Stimulated activated CD4-positive, alpha-beta T cell treated with anti-CD3 and anti-CD28 coated beads, TNF-alpha, amount 100 ng/mL, for 4 hours (primary cell): Measurements from ENCODE around the gene CD244.
"Not testable (repeated sequence)": the region's sequence is repeated elsewhere in the genome, so short reads cannot be mapped to it uniquely, and the experiment has no call there.

Source experiments
- DNase-seq, 3 experiments: peaks; one replicate each; pipeline ENCODE4 v3.0.0-alpha.2; 2020; ENCODE audit warnings: low read depth in 3 of 3

Gene CD244

DNA sequence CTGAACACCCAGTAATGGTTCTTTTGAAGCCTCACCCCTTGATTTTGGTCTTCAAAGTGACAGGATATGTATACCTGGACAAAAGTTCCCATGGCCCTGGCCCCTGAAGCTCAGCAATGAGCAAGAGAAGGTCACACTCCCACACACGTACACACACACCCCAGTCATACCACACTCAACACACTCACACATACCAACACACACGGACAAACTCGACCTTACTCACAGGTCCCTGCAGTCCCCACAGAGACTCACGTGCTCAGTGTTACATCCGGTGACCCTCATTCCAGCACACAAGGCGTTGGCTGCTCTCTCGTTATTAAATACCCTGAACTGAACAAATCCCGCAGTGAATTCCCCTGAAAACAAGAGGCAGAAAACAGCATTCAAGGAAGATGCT, 16.4 kb upstream of the CD244 start:
- no peak for DNase-seq

DNA sequence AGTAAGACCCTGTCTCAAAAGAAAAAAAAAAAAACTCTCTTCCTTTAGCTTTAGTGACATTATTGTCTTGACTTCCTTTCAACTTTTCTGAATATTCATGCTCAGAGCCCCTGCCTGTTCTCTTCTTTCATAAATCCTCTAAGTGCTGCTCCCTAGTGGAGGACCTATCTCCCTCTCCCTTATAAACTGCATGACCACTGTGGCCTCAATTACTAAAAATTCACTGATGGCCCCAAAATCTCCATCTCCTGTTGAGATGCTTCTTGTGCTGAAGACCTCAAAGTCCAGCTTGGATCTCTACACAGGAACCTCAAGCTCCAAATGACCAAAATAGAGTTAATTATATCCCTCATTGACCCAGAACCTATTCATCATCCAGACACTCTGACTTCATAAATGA, 14.5 kb upstream of the CD244 start:
- no peak for DNase-seq

DNA sequence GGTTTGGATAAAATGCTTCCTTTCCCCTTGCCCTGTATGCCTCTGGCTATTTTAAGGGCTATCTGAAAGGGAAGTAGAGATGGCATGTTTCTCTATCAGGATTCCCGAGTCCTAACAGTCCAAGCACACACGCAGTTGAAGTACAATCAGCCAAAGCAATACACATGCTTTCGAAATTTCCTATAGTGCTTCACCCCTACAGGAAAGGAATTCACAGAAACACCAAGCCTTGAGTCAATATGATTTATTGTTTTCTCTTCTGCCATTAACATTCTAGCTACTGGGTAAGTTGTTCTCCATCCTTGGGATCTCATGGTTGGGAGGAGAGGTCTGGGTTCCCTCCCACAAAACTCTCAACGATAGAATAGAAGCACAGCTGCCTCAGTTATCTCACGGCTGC, 13.6 kb upstream of the CD244 start:
- no peak for DNase-seq

DNA sequence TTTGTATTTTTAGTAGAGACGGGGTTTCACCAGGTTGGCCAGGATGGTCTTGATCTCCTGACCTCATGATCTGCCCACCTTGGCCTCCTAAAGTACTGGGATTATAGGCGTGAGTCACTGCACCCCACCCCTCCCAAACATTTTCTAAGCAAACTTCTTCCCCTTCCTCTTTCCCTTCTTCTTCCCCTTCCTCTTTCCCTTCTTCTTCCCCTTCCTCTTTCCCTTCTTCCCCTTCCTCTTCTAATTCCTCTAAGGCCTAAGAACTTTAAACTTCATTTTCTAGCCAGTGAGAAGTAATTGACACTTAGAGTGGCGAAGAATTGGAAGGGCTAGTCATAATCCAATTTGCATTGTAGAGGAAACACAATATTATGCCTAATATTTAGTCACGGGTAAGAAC, 12.9 kb upstream of the CD244 start:
- not testable (repeated sequence) for DNase-seq

DNA sequence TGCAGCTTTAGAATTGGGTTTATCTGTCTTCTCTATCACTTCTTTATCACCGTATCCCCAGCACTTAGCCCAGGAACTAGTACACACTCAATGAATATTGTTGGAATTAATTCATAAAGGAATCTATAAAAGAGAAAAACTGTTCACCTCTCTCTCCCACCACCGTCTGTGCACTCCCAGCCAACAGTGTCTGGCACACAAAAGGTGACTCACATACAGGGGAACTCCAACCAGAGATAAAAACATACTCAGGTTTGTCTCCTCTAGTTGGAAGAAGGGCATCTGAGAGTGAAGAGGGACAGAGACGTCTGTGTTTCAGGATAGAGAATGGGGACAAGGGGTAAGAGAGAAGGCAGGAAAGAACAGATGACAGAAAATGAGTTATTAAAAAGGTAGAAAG, 12.2 kb upstream of the CD244 start:
- DNase-seq = no peak

DNA sequence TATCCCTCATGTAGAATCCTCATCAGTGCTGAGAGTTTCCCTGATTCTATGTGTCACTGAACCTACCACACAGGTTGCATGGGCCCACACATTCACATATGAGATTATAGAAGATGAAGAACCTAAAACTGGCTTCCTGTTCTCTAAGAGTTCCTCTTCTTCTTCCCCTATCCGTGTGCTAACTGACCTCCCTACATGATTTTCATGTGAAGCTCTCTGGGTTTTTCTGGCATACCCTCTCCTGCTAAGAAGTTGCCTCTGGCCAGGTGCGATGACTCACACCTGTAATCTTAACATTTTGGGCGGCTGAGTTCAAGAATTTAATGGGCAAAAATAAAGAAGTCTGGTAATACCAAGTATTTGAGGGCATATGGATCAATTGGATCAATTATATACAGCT, 5.5 kb upstream of the CD244 start:
- no peak for DNase-seq

DNA sequence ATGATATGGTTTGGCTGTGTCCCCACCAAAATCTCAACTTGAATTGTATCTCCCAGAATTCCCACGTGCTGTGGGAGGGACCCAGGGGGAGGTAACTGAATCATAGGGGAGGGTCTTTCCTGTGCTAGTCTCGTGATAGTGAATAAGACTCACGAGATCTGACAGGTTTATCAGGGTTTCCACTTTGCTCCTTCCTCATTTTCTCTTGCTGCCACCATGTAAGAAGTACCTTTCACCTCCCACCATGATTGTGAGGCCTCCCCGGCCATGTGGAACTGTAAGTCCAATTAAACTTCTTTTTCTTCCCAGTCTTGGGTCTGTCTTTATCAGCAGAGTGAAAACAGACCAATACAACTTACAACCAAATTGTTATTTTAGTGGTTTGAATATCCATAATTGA, 5.0 kb upstream of the CD244 start:
- DNase-seq = not testable (repeated sequence)

DNA sequence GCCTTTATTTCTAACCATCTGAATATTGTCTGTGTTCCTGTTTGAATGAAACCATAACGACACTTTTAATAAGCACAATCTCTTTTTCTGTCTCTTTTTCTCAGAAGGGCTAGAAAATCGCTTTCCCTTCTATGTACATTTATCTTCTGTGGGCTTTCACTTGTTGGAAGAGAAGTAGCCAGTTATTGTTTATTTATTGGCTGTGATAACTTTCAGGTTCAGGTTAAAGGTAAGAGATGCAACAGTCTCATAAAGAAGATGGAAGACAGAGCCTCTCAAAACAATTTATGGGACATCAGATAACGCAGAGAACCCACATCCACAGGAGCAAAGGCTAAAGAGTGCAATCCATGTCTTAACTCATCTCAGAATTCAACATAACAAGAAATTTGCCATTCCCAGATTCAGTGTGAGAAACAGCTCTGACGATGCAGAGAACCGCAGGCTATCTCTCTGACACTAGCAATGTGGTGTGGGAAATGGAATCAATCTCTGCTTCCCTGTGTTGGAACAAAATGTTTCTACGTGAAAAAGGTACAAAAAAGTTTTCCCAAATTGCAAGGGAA, 4.1 kb upstream of the CD244 start:
- no peak for DNase-seq

DNA sequence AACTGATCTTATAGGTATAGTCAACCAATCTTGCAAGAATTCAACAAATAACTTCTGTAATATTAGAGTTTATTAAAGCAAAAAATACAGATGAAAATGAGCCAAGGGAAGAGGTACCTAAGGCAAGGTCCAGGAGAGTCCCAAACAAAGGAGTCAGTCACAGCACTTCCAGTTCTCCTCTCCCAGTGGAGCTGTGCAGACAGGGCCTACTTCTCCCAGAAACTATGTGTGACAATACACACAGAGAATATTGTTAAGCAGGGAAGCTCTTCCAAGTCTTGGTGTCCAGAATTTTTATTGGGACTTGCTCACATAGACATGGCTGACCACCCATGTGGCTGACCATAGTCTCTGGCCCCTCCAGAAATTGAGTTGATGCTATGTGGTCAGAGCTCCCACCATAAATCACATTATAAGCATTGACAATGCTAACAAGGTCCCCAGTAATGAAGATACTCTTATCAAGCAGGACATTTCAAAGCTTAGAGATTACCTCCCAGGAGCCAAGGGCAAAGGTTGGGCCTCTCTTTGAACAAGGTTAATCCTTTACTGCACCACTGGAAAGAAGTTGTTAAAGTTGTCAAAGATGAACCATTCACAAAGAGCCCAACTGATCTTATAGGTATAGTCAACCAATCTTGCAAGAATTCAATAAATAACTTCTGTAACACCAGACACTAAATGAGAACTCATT, 3.5 kb upstream of the CD244 start:
- DNase-seq = no peak

DNA sequence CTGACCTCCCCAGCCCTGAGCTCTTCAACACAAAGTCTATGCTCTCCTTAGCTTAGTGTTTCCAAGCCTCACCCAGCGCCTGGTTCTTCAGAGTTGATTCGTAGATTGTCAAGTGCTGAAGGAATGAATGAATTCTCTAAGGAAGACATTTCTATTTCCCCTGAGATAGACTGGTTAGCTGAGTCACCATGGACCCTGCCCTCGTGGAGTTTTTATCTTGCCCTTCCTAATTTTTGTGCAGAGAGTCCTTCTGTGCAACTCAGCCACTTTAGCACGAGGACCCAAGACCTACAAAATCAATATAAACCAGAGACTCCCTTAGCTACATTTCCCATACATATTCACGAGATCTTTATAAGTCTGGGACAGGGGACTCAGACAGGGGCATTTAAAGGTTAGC, 2.6 kb upstream of the CD244 start:
- no peak for DNase-seq

DNA sequence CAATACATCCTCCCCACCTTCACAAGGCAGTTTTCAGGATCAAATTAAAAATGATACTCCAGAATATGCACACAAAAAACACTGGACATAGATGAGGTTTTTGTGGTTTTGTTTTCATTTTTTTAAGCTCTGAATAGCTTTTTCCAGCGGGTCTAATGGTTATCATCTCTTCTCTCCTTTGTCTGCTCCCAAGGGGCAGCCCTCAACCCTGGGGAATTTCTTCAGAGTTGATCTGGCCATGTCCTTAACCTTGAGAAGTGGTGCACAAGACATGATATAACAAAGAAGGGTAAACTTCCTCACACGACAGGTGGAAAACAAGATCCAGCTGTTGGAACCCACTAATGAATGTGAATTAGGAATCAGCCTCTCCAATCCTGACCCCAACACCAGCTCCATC, 1.5 kb upstream of the CD244 start:
- no peak for DNase-seq

DNA sequence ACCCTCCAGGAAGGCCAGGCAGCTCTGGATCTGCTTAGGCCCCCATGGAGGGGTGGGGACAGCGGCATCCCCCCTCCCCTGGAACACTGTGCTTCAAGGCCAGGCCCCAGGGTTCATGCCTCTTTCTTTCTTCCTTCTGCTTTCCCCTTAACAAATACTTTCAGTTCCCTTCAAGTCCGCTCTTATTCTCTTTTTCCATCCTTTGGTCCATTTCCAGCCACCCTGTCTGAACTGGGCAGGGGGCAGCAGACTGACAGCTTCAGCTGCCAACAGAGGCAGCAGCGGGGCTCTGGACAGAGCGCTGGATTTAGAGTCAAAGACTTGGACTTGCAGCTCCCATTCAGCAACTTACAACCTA, 1.1 kb upstream of the CD244 start:
- DNase-seq = no peak

DNA sequence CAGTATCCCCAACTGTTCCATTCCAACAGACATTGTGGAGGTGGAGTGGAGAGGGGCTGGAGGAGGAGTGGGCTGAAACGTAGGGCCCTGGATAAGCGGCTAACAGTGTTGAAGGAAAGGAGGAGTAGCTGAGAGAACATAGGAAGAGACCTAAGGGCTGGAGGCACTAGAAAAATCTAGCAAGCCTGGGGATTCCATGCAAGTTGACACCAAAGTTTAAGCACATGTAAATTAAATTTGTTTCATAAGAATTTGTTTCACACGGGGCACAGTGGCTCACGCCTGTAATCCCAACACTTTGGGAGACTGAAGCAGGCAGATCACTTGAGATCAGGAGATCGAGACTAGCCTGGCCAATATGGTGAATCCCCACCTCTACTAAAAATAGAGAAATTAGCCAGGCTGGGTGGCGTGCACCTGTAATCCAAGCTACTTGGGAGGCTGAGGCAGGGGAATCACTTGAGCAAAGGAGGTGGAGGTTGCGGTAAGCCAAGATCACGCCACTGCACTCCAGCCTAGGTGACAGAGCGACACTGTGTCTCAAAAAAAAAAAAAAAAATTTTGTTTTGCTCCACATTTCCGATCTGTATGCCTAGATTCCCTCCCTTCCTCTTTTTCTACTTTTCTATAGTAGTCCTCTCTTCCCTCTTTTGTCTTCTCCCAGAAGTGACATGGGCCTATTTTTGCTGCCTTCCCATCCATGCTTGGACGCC, 530 bp upstream of the CD244 start:
- no peak for DNase-seq

DNA sequence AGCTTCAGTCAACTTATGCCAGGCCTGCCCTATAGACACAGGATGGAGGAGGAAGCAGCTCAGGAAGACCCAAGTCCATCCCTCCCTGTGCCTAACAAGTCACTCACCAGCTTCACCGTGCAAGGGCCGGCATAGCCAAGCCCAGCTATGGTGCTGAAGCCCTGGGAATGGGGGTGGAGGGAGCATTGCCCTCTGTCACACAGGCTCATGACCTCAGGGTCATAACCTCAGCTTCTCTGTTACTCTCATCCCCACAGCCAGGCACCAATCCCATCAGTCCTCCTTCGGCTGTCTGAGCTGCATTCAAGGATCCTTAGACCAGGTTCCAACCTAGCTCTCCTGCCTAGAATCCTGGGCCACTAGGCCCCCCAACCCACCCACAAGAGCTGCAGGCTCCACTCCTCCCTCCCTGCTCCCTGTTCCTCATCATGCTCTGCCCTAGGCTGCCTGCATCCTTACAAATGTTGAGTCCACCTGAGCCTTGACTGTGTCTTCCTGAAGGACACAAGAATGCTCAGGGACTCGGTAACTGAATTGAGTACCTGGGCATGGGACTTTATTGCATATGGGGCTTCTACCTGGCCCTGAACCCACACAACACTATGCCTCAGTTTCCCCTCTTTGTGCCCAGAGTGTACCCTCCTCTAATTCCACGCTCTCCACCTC, 1.7 kb downstream of the CD244 start:
- DNase-seq = no peak

DNA sequence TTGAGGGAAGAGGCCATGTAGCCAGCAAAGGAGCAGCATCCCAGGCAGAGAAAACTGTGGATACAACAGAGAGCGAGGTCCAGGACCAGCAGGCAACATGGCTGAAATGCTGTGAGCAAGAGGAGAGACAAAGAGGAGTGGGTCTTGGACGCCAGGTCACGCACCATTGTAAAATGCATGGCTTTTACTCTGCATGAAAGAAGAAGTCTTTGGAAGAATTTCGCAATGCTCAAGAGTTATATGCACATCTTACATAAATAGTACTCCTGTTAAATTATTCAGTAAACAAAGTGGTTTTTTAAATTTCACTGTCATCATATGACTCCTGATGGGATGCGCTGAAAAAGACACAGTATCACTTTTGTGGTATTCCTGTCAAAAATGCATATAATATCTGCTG, 3.5 kb downstream of the CD244 start:
- DNase-seq = no peak

DNA sequence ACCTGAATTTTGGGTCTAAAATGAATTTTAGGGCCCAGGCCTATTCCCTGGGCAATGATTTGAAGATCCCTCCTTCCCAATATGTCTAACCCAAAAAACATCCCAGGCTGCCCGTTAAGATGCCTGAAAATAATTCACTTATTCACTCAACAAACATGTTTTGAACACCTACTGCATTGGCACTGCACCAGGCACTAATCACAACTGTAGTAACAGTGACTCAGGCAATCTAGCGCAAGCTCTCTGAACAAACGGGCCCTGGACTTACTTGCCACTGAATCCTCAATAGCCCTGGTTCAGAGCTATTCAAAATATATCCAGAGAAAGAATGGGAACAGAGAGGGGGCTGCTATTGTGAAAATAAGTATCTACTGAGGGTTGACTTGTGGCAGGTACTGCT, 4.2 kb downstream of the CD244 start:
- DNase-seq = no peak

DNA sequence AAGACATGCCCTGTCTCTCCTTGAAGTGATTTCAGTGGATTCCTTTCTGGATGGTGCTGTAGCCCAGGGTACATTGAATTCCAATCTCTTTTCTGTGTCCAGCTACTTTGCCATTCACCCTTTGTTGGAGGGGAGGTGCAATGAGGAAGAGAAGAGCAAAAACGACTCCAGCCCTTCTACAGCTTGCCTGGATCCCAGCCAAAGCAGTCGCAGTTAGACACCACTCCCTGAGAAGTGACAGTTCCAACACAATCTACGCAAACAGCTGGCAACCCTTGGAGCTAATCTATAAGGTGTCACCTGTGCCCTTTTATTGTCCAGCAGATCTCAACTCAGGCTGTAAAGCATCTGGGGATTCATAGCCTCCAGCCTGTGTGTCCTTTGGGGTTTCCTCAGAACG, 4.6 kb downstream of the CD244 start:
- DNase-seq = no peak

DNA sequence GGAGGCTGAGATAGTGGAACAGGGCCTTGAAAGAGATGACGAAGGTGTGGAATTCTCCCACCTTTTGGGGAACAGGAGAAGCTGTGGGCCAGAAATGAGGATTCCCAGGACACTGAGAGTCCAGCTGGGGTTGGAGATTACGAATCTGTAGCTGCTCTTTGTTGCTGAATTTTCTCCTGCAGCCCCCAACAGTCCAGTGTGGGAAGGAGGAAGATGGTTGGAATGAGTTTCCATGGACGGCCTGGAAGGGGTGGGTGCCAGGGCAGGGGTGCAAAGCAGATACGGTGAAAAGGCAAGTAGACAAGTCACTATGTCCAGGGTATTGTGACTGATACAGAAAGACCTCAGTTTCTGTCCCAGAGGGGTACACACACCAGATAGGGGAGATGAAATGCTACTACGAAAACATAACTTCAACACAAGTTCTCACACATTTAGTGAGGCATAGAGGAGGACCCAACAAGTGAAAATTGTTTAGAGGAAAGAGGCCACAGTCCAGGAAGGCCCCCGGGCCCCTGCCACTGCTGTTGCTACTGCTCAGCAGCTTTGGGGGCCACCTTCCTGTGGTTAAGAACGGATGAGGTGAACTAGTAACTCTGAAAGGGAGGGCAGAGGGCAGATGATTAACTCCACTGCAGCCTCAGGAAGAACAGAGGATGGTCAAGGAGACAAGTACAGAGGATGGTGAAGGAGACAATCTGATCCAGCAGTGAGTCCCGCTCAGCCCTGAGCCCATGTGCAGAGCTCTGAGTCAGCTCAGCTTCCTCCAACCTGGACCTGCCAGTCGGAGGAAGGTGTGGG, 7.3 kb downstream of the CD244 start:
- DNase-seq = no peak

DNA sequence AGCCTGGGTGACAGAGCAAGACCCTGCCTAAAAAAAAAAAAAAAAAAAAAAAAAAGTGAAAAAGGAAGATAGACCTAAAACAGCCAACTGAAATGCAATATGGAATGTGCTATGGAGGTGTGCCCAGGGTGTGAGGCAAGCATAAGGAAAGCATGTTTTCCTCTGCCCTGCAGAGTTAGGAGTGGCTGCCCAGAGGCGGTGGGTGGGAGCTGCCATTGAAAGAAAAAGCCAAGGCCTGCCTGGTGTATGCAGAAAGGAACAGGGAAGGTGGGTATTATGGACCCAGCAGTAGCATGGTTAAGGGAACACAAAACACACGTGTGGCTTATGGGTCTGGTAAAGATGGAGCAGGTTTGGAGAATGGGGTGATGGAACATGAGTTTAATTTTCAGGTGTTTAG, 8.9 kb downstream of the CD244 start:
- no peak for DNase-seq

DNA sequence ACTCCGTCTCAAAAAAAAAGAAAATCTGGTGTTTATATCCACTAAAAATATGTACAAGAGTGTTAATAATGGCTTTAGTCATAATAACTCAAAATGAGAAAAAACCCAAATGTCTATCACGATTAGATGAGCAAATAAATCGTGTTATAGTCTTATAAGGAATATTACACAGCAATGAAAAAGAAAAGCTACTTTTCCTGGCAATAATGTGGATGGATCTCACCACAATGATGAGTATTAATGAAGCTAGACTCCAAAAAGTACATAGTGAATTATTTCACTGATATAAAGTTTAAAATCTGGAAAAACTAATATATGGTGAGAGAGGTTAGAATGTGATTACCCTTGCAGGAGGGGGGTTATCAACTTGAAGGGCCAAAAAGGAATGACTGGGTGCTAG, 9.7 kb downstream of the CD244 start:
- DNase-seq = no peak

DNA sequence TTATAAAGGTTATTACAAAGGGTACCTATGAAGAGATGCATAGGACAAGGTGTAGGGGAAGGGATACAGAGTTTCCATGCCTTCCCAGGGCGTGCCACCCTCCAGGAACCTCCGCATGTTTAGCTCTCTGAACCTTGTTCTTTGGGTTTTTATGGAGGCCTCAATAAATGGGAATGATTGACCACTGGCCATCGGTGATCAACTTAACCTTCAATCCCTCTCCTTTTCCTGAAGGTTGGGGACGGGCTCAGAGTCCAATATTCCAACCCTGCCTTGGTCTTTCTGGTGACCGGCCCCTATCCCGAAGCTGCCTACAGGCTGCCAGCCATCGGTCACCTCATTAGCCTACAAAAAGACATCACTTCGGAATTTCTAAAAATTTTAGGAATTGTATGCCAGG, 11.7 kb downstream of the CD244 start:
- DNase-seq = no peak

DNA sequence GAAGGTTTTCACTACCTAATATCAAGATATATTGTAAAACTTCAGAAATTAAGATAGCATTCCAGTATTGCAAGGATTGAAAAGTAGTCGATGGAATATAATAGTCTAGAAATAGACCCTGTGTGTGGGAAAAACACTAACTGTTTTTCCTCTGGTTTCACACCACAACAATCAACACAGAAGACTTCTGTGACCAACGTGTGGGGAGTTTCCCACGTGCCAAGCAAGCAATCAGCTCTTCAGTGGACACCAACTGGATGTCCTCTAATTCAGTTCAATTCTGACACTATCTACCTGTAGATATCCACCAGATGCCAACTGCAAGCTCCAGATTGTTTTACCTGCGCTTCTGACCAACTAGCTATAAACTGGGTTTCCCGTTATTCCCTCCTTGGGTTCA, 12.1 kb downstream of the CD244 start:
- DNase-seq = no peak
